Fibroblast of lung (primary cell): ENCODE results near the gene ADARB1. TPM values are rescaled to one million over a fixed set of nuclear protein-coding genes. Genes with fewer than 3 reads are reported as not detected.

Experiments used
- DNase-seq, 2 donors: peaks; one replicate each; pipeline versions ENCODE4 v3.0.0 to v3.0.0-alpha.2; 2010; ENCODE audit warnings: low read depth in 2 of 2
- H2AFZ ChIP-seq: 2 replicates; pipeline ENCODE4 v1.5.1; 2012; ENCODE audit warnings: low read length, control low read depth, inconsistent platforms
- H3K27ac ChIP-seq: 2 replicates; pipeline ENCODE4 v1.5.1; 2011; ENCODE audit warnings: low read length, control low read depth; ENCODE audit not compliant: insufficient read depth
- H3K27me3 ChIP-seq: 2 replicates; pipeline ENCODE4 v1.5.1; 2011; ENCODE audit warnings: mild to moderate bottlenecking, low read length; ENCODE audit not compliant: control insufficient read depth, insufficient read depth
- H3K36me3 ChIP-seq: 2 replicates; pipeline ENCODE4 v1.5.1; 2011; ENCODE audit warnings: low read length; ENCODE audit not compliant: control insufficient read depth, insufficient read depth
- H3K4me1 ChIP-seq: 2 replicates; pipeline ENCODE4 v1.5.1; 2011; ENCODE audit warnings: low read length; ENCODE audit not compliant: control insufficient read depth, insufficient read depth; ENCODE audit errors: extremely low read depth
- H3K4me2 ChIP-seq: 2 replicates; pipeline ENCODE4 v1.5.1; 2011; ENCODE audit warnings: low read length, control low read depth; ENCODE audit not compliant: insufficient read depth; ENCODE audit errors: extremely low read depth
- H3K4me3 ChIP-seq, 4 experiments: fragments of 200-600 bp in 1 of 4; sonication (generic) in 1 of 4; replicated peaks in 1 of 4; 2 replicates each; pipeline ENCODE4 v1.5.1; 2011 to 2016; ENCODE audit warnings: low read length in 4 of 4, low read depth in 3 of 4, mild to moderate bottlenecking in 3 of 4, control low read depth in 2 of 4, inconsistent platforms in 1 of 4, mixed read lengths in 1 of 4; ENCODE audit not compliant: insufficient read depth in 1 of 4; ENCODE audit errors: control extremely low read depth in 1 of 4
- H3K79me2 ChIP-seq: 2 replicates; pipeline ENCODE4 v1.5.1; 2012; ENCODE audit warnings: mild to moderate bottlenecking, low read length, inconsistent platforms; ENCODE audit not compliant: control insufficient read depth, insufficient read depth
- H3K9ac ChIP-seq: 2 replicates; pipeline ENCODE4 v1.5.1; 2011; ENCODE audit warnings: mild to moderate bottlenecking, low read length, control low read depth; ENCODE audit not compliant: insufficient read depth
- H3K9me3 ChIP-seq: 2 replicates; pipeline ENCODE4 v1.5.1; 2012; ENCODE audit warnings: low read depth, low read length; ENCODE audit not compliant: control insufficient read depth, insufficient read depth
- H4K20me1 ChIP-seq: 2 replicates; pipeline ENCODE4 v1.5.1; 2011; ENCODE audit warnings: low read length; ENCODE audit not compliant: control insufficient read depth, insufficient read depth; ENCODE audit errors: extremely low read depth
- CTCF ChIP-seq, 2 donors: IDR thresholded peaks in 1 of 2; conservative IDR thresholded peaks in 1 of 2; 1 replicate in 1 of 2; 2 replicates in 1 of 2; pipeline ENCODE4 v1.5.1; 2011 to 2012; ENCODE audit warnings: low read length in 2 of 2, control low read depth in 1 of 2, inconsistent platforms in 1 of 2, low read depth in 1 of 2, mild to moderate bottlenecking in 1 of 2
- EZH2 ChIP-seq: IDR thresholded peaks from 2 replicates; pipeline ENCODE4 v1.5.1; 2012; ENCODE audit warnings: low read length, control low read depth, mild to moderate bottlenecking; ENCODE audit errors: missing control alignments
- polyA plus RNA-seq, 2 donors: library from polyadenylated mRNA; depleted of rRNA in 1 of 2; stranded (reverse) in 1 of 2; unstranded in 1 of 2; fragments of >200 nt; gene quantifications; 2 replicates each; pipeline ENCODE4 v1.2.1, GENCODE V29; 2011 to 2012; ENCODE audit warnings: missing spikeins in 1 of 2
- total RNA-seq: library from RNA; depleted of rRNA; stranded (reverse); fragments of >200 nt; gene quantifications from 2 replicates; pipeline ENCODE4 v1.2.1, GENCODE V29; 2014

ADARB1 gene
- total and polyA plus RNA-seq, 2 donors (not counting 1 experiment from before 2014, with no cell fraction given) = 20.2 to 25.3 TPM

- Histone ChIP-seq H3K36me3 (no peaks in the 10 kb centered on the region), H2AFZ (no peak overlapping the region), H4K20me1 (no peaks in the 10 kb centered on the region), H3K79me2 (no peaks in the 10 kb centered on the region), H3K27me3 (no peaks in the 10 kb centered on the region), H3K4me3 (no peak overlapping the region), H3K9me3 (no peaks in the 10 kb centered on the region), H3K4me1 (peaks cover 12% of the 10 kb centered on the region), H3K4me2 (no peak overlapping the region), H3K9ac (no peak overlapping the region), H3K27ac (no peak overlapping the region)
- TF ChIP-seq CTCF (conservative IDR thresholded peaks at IDR 0.05 in 1 of 2, IDR thresholded peaks at IDR 0.05 in 1 of 2; ENCODE audit: low read depth in 1 of 2, low read length in 2 of 2) (no peak), EZH2 (no peak)
- no peak for DNase-seq
Measured at GRCh38 chr21:45146306-45146705, 71.9 kb downstream of the ADARB1 start.

GRCh38 chr21:45146801-45147200, 72.4 kb downstream of the ADARB1 start:
- Histone ChIP-seq H2AFZ (no peak overlapping the region), H3K27me3 (no peaks in the 10 kb centered on the region), H3K4me2 (no peak overlapping the region), H3K9me3 (no peaks in the 10 kb centered on the region), H3K27ac (no peak overlapping the region), H3K9ac (no peak overlapping the region), H3K4me1 (peaks cover 12% of the 10 kb centered on the region), H3K4me3 (no peak overlapping the region), H3K79me2 (no peaks in the 10 kb centered on the region), H3K36me3 (no peaks in the 10 kb centered on the region), H4K20me1 (no peaks in the 10 kb centered on the region)
- no peak for DNase-seq
- TF ChIP-seq EZH2 (no peak), CTCF (conservative IDR thresholded peaks at IDR 0.05 in 1 of 2, IDR thresholded peaks at IDR 0.05 in 1 of 2; ENCODE audit: low read depth in 1 of 2, low read length in 2 of 2) (no peak)

- no peak overlapping the region for H3K27ac ChIP-seq
- DNase-seq = no peak
- H3K4me3 ChIP-seq = no peak overlapping the region
- peaks cover 3% of the 10 kb centered on the region for H3K4me1 ChIP-seq
- H3K4me2 ChIP-seq = no peak overlapping the region
- no peaks in the 10 kb centered on the region for H3K79me2 ChIP-seq
- no peaks in the 10 kb centered on the region for H3K27me3 ChIP-seq
- no peaks in the 10 kb centered on the region for H3K9me3 ChIP-seq
- no peak overlapping the region for H2AFZ ChIP-seq
- H4K20me1 ChIP-seq = no peaks in the 10 kb centered on the region
- H3K9ac ChIP-seq = no peak overlapping the region
- TF ChIP-seq EZH2 (no peak), CTCF (conservative IDR thresholded peaks at IDR 0.05 in 1 of 2, IDR thresholded peaks at IDR 0.05 in 1 of 2; ENCODE audit: low read depth in 1 of 2, low read length in 2 of 2) (no peak)
- no peaks in the 10 kb centered on the region for H3K36me3 ChIP-seq
Measured at GRCh38 chr21:45147473-45148315, 73.3 kb downstream of the ADARB1 start.
